HepG2 (cell line): ENCODE data around the gene PIP4K2C. TPM values are rescaled to one million over a fixed set of nuclear protein-coding genes. Genes with fewer than 3 reads are reported as not detected.

Experiments
- ARID3A ChIP-seq: IDR thresholded peaks from 2 replicates; pipeline ENCODE4 v1.6.1; 2012; ENCODE audit warnings: low read depth, low read length, improper control_type of control experiment
- ATF7-NPFF ChIP-seq: sonication (generic); formaldehyde crosslinking; IDR thresholded peaks from 2 replicates; pipeline ENCODE4 v1.8.1; 2023; ENCODE audit warnings: mild to moderate bottlenecking, low read depth, missing genetic modification reagents, moderate library complexity
- CBX2 ChIP-seq, 2 experiments: fragments of 200-600 bp in 1 of 2; sonication (generic); formaldehyde crosslinking in 1 of 2; IDR thresholded peaks; 2 replicates each; pipeline versions ENCODE4 v1.7.0 to v1.8.1; 2018 to 2022; ENCODE audit warnings: low read depth in 2 of 2, low read length in 1 of 2, mild to moderate bottlenecking in 1 of 2, missing genetic modification reagents in 1 of 2
- KLF13 ChIP-seq: sonication (generic); formaldehyde crosslinking; IDR thresholded peaks from 2 replicates; pipeline ENCODE4 v1.4.0; 2020; ENCODE audit warnings: mild to moderate bottlenecking, missing genetic modification reagents
- MEF2D ChIP-seq: sonication (generic); formaldehyde crosslinking; IDR thresholded peaks from 2 replicates; pipeline ENCODE4 v1.5.1; 2020; ENCODE audit warnings: mild to moderate bottlenecking, missing genetic modification reagents
- MXD1 ChIP-seq: sonication (generic); formaldehyde crosslinking; IDR thresholded peaks from 2 replicates; pipeline ENCODE4 v1.4.0; 2020; ENCODE audit warnings: mild to moderate bottlenecking, missing genetic modification reagents
- NFE2L1 ChIP-seq: sonication (generic); formaldehyde crosslinking; IDR thresholded peaks from 2 replicates; pipeline ENCODE4 v1.4.0; 2020; ENCODE audit warnings: missing genetic modification reagents, mild to moderate bottlenecking, borderline replicate concordance
- NFYC ChIP-seq: IDR thresholded peaks from 2 replicates; pipeline ENCODE4 v1.6.1; 2016; ENCODE audit warnings: missing genetic modification reagents, missing compliant biosample characterization
- PRDM10 ChIP-seq: sonication (generic); formaldehyde crosslinking; IDR thresholded peaks from 2 replicates; pipeline ENCODE4 v1.4.0; 2020; ENCODE audit warnings: low read depth, missing genetic modification reagents
- RORA ChIP-seq: sonication (generic); formaldehyde crosslinking; IDR thresholded peaks from 2 replicates; pipeline ENCODE4 v1.5.0; 2020; ENCODE audit warnings: mild to moderate bottlenecking, missing genetic modification reagents, moderate library complexity
- SIX4 ChIP-seq: sonication (generic); formaldehyde crosslinking; IDR thresholded peaks from 2 replicates; pipeline ENCODE4 v1.4.0; 2020; ENCODE audit warnings: missing genetic modification reagents
- TOE1 ChIP-seq: sonication (generic); formaldehyde crosslinking; IDR thresholded peaks from 2 replicates; pipeline ENCODE4 v1.4.0; 2020; ENCODE audit warnings: mild to moderate bottlenecking, missing genetic modification reagents
- ZNF12 ChIP-seq: sonication (generic); formaldehyde crosslinking; IDR thresholded peaks from 2 replicates; pipeline ENCODE4 v1.5.0; 2020; ENCODE audit warnings: missing genetic modification reagents
- ZNF124 ChIP-seq: sonication (generic); formaldehyde crosslinking; IDR thresholded peaks from 2 replicates; pipeline ENCODE4 v1.4.0; 2020; ENCODE audit warnings: missing genetic modification reagents
- ZNF160 ChIP-seq: sonication (generic); formaldehyde crosslinking; IDR thresholded peaks from 2 replicates; pipeline ENCODE4 v1.8.0; 2022; ENCODE audit warnings: mild to moderate bottlenecking, inconsistent platforms, missing genetic modification reagents
- ZNF263 ChIP-seq: sonication (generic); formaldehyde crosslinking; IDR thresholded peaks from 2 replicates; pipeline ENCODE4 v1.4.0; 2020; ENCODE audit warnings: missing genetic modification reagents
- ZNF280D ChIP-seq: sonication (generic); formaldehyde crosslinking; IDR thresholded peaks from 2 replicates; pipeline ENCODE4 v1.5.1; 2020; ENCODE audit warnings: mild to moderate bottlenecking, missing genetic modification reagents
- ZNF350 ChIP-seq: sonication (generic); formaldehyde crosslinking; IDR thresholded peaks from 2 replicates; pipeline ENCODE4 v1.4.0; 2020; ENCODE audit warnings: mild to moderate bottlenecking, low read depth, missing genetic modification reagents, borderline replicate concordance
- ZNF451 ChIP-seq: sonication (generic); formaldehyde crosslinking; IDR thresholded peaks from 2 replicates; pipeline ENCODE4 v1.5.0; 2020; ENCODE audit warnings: mild to moderate bottlenecking, missing genetic modification reagents
- polyA plus RNA-seq, 8 experiments: library from polyadenylated mRNA; depleted of rRNA in 3 of 8; stranded (reverse) in 7 of 8; unstranded in 1 of 8; fragments of >200 nt; fragmentation: Illumina TruSeq in 4 of 8; extraction: Trizol in 4 of 8; gene quantifications; 2 replicates each; pipeline versions ENCODE4 v1.2.1 to v1.2.3, GENCODE V29; 2011 to 2016; ENCODE audit warnings: low read depth in 4 of 8, missing spikeins in 1 of 8, mixed read lengths in 1 of 8; ENCODE audit not compliant: insufficient read depth in 1 of 8
- total RNA-seq, 5 experiments: library from RNA; depleted of rRNA; stranded (reverse); fragments of >200 nt; fragmentation: Illumina TruSeq; extraction: Trizol; gene quantifications; 2 replicates each; pipeline ENCODE4 v1.2.3, GENCODE V29; 2016; ENCODE audit warnings: low read depth in 1 of 5

The PIP4K2C gene
- total and polyA plus RNA-seq, 2 of the 13 experiments (the other 11 are each of a cell fraction or from before 2014, with no cell fraction given), result 23.3 to 26.4 TPM

- TF ChIP-seq ARID3A, result no peak
- TF ChIP-seq SIX4 (CRISPR knock-in tag), result no peak
- no peak; the same call in 1 of the 2 replicates for TF ChIP-seq ZNF350 (CRISPR knock-in tag)
- no peak for TF ChIP-seq ZNF451
- TF ChIP-seq NFYC, result no peak
- TF ChIP-seq ZNF12, result no peak
- TF ChIP-seq ZNF263 (CRISPR knock-in tag), result no peak
- TF ChIP-seq ZNF280D (CRISPR knock-in tag), result no peak
- TF ChIP-seq RORA (CRISPR knock-in tag), result no peak
- TF ChIP-seq KLF13 (CRISPR knock-in tag), result no peak
- no peak for TF ChIP-seq TOE1 (CRISPR knock-in tag)
- no peak for TF ChIP-seq CBX2 (IDR thresholded peaks at IDR 0.05; ENCODE audit: low read depth, low read length)
- no peak for TF ChIP-seq CBX2 (CRISPR knock-in tag; IDR thresholded peaks at IDR 0.05; ENCODE audit: low read depth)
- TF ChIP-seq NFE2L1, result no peak
- no peak for TF ChIP-seq ZNF124
- TF ChIP-seq MXD1, result no peak
- no peak for TF ChIP-seq PRDM10 (CRISPR knock-in tag)
- TF ChIP-seq MEF2D, result no peak
- TF ChIP-seq ATF7-NPFF (CRISPR knock-in tag), result no peak
- TF ChIP-seq ZNF160 (CRISPR knock-in tag), result no peak
Observed at GRCh38 chr12:57583008-57583831, 7.8 kb upstream of the PIP4K2C start (continued).
